Stimulated activated naive CD8-positive, alpha-beta T cell treated with anti-CD3 and anti-CD28 coated beads, Interleukin-15, Interleukin-2, amounts not matched to agents 100 U/mL and 50 U/mL, for 24 hours (primary cell): ENCODE results near the gene ZNF808.
"Not testable (repeated sequence)": the region's sequence is repeated elsewhere in the genome, so short reads cannot be mapped to it uniquely, and the experiment has no call there.

Experiments used
- ATAC-seq: fragments of 150-1000 bp; cut with Tn5 transposase; one replicate; pipeline ENCODE4 v1.10.0; 2021
- DNase-seq: peaks from one replicate; pipeline ENCODE4 v3.0.0; 2021

The ZNF808 gene

DNA sequence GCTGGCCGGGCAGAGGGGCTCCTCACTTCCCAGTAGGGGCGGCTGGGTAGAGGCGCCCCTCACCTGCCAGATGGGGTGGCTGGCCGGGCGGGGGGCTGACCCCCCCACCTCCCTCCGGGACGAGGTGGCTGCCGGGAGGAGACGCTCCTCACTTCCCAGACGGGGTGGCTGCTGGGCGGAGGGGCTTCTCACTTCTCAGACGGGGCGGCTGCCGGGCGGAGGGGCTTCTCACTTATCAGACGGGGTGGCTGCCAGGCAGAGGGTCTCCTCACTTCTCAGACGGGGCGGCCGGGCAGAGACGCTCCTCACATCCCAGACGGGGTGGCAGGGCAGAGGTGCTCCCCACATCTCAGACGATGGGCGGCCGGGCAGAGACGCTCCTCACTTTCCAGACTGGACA lies 66.0 kb downstream of the ZNF808 start:
- not testable (repeated sequence) for DNase-seq, ATAC-seq

- no peak for DNase-seq
- ATAC-seq = no peak
Observed at GRCh38 chr19:52599241-52599640, 71.8 kb downstream of the ZNF808 start.

GRCh38 chr19:52600639-52601024 lies 73.2 kb downstream of the ZNF808 start:
- DNase-seq (peak; percentile 23), ATAC-seq (peak; percentile 15)

- DNase-seq (peak; percentile 96), ATAC-seq (peak; percentile 99)
Observed at GRCh38 chr19:52601025-52601973, 73.8 kb downstream of the ZNF808 start.

DNA sequence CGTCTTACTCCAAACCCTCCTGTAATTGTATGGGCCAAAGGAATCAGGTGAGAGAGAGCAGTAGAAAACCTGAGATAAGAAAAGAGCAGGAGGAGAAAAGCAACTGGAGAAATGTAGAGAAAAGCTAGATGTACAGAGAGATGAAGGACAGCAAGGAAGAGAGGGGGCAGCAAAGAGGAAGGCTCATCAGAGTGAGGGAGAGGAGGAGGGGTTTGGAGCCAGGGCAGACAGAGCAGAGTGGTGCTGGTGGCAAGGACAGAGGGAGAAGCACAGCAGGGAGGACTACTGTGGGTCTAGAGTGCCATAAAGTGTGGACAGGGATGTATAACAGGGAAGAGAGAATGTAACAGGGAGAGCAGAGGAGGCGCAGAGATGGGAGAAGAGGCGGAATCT lies 74.5 kb downstream of the ZNF808 start:
- ATAC-seq, DNase-seq: not testable (repeated sequence)

- no peak for DNase-seq
- ATAC-seq = no peak
Observed at GRCh38 chr19:52602941-52603340, 75.5 kb downstream of the ZNF808 start.

DNA sequence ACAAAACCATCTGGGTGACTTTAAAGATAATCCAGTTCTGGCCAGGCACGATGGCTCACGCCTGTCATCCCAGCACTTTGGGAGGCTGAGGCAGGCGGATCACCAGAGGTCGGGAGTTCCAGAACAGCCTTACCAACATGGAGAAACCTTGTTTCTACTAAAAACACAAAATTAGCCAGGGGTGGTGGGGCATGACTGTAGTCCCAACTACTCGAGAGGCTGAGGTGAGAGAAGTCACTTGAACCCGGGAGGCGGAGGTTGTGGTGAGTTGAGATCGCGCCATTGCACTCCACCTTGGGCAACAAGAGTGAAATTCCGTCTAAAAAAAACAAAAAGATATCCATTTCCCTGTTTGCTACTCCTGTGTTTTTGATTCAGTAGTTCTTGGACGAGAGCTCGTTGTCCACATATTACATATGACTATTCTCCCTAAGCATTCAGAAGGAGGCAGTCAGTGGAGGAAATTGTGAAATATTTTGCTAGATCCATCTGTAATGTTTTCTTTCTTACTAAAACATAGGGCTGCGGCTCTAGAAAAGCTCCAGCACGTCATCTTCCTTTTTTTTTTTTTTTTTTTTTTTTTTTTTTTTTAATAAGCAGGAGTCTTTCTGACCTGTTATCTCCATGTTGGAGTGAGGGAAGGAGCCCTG lies 76.2 kb downstream of the ZNF808 start:
- DNase-seq (no peak), ATAC-seq (no peak)
